K562 (cell line): Measurements from ENCODE around the gene NUTM1. TPM values are rescaled to one million over a fixed set of nuclear protein-coding genes. Genes with fewer than 3 reads are reported as not detected.
A peak's percentile ranks its signal among the peaks of the same experiment; 100 is the strongest.

Source experiments
- ATF1 ChIP-seq, 2 experiments: fragments of 450-650 bp in 1 of 2; IDR thresholded peaks; 2 replicates each; pipeline ENCODE4 v1.6.1; 2016; ENCODE audit warnings: missing compliant biosample characterization in 1 of 2, missing genetic modification characterization in 1 of 2
- CHD7 ChIP-seq: fragments of 200-600 bp; sonication (generic); IDR thresholded peaks from one replicate; pipeline ENCODE4 v1.6.1; 2012; ENCODE audit warnings: mild to moderate bottlenecking, low read depth, low read length, inconsistent platforms
- DDX20 ChIP-seq: fragments of 450-650 bp; IDR thresholded peaks from 2 replicates; pipeline ENCODE4 v1.6.1; 2016; ENCODE audit warnings: missing genetic modification characterization, low read depth, mild to moderate bottlenecking, missing compliant biosample characterization, moderate library complexity
- HDAC1 ChIP-seq, 2 experiments: fragments of 450-650 bp; IDR thresholded peaks; 2 replicates each; pipeline ENCODE4 v1.6.1; 2016 to 2017; ENCODE audit warnings: inconsistent platforms in 1 of 2, mild to moderate bottlenecking in 1 of 2, moderate library complexity in 1 of 2
- HDAC3 ChIP-seq: fragments of 450-650 bp; IDR thresholded peaks from 2 replicates; pipeline ENCODE4 v1.6.1; 2018; ENCODE audit warnings: borderline replicate concordance, mild to moderate bottlenecking, moderate library complexity; ENCODE audit not compliant: partially characterized antibody
- MNT ChIP-seq, 2 experiments: fragments of 450-650 bp; conservative IDR thresholded peaks; 2 replicates each; pipeline ENCODE4 v1.6.1; 2017; ENCODE audit warnings: mild to moderate bottlenecking in 2 of 2, moderate library complexity in 2 of 2
- PTTG1 ChIP-seq: fragments of 450-650 bp; IDR thresholded peaks from 2 replicates; pipeline ENCODE4 v1.6.1; 2016; ENCODE audit warnings: low read depth, mild to moderate bottlenecking, missing genetic modification characterization, missing compliant biosample characterization
- ZNF263 ChIP-seq: sonication (generic); formaldehyde crosslinking; IDR thresholded peaks from 2 replicates; pipeline ENCODE4 v1.8.0; 2022; ENCODE audit warnings: mild to moderate bottlenecking, missing genetic modification reagents, borderline replicate concordance
- ZNF639 ChIP-seq, 2 experiments: fragments of 200-800 bp in 1 of 2; sonication (Bioruptor generic) in 1 of 2; sonication (generic) in 1 of 2; formaldehyde crosslinking in 1 of 2; IDR thresholded peaks in 1 of 2; conservative IDR thresholded peaks in 1 of 2; 2 replicates each; pipeline versions ENCODE4 v1.5.0 to v1.6.1; 2016 to 2020; ENCODE audit warnings: missing compliant biosample characterization in 1 of 2, missing genetic modification characterization in 1 of 2, missing genetic modification reagents in 1 of 2
- polyA plus RNA-seq, 8 experiments: library from polyadenylated mRNA; depleted of rRNA in 4 of 8; stranded (reverse) in 5 of 8; unstranded in 3 of 8; fragments of >200 nt; fragmentation: Nextera tagmentation in 2 of 8; fragmentation: Illumina TruSeq in 1 of 8; extraction: Ambion mirVana in 2 of 8; extraction: Trizol in 1 of 8; gene quantifications; 2 replicates each; pipeline versions ENCODE4 v1.2.1 to v1.2.3, GENCODE V29; 2011 to 2014; ENCODE audit warnings: inconsistent platforms in 1 of 8, missing spikeins in 1 of 8
- total RNA-seq, 7 experiments: library from RNA; depleted of rRNA in 6 of 7; stranded (reverse); fragments of >200 nt in 6 of 7; fragmentation: Illumina TruSeq in 2 of 7; extraction: Trizol in 2 of 7; gene quantifications; 2 replicates each; pipeline versions ENCODE4 v1.2.1 to v1.2.3, GENCODE V29; 2011 to 2021; ENCODE audit warnings: low replicate concordance in 1 of 7

Gene NUTM1
- total and polyA plus RNA-seq, 9 of the 15 experiments (the other 6 are each of a cell fraction or from before 2014, with no cell fraction given), result 0.01 to 0.05 (median 0.04) TPM; not detected in 4

- no peak for TF ChIP-seq CHD7
- TF ChIP-seq ATF1 (CRISPR knock-in tag; IDR thresholded peaks at IDR 0.05), result no peak
- no peak for TF ChIP-seq ATF1 (tag; IDR thresholded peaks at IDR 0.05)
- no peak for TF ChIP-seq HDAC1 (IDR thresholded peaks at IDR 0.05)
- TF ChIP-seq HDAC3, result no peak
- 0 out of 4 replicates have a peak, but pooled peaks of 1 of the 2 experiments have one; percentile 38 for TF ChIP-seq ZNF639 (CRISPR knock-in tag; conservative IDR thresholded peaks at IDR 0.05 in 1 of 2, IDR thresholded peaks at IDR 0.05 in 1 of 2)
- peak; percentile 67 for TF ChIP-seq DDX20 (tag)
- no peak for TF ChIP-seq ZNF263 (CRISPR knock-in tag)
- TF ChIP-seq MNT (conservative IDR thresholded peaks at IDR 0.05), result no peak
- peak; percentile 82 for TF ChIP-seq PTTG1 (tag)
Observed at GRCh38 chr15:34376856-34377255, 33.7 kb downstream of the NUTM1 start (continued).
